Breast epithelium (tissue), 4 donors: ENCODE data around the gene LHCGR. TPM values are rescaled to one million over a fixed set of nuclear protein-coding genes. Genes with fewer than 3 reads are reported as not detected.

Source experiments
- DNase-seq, 2 donors: peaks; one replicate each; pipeline ENCODE4 v3.0.0-alpha.2; 2019; ENCODE audit warnings: low spot score in 2 of 2
- H3K27ac ChIP-seq, 2 donors: fragments of 200-600 bp; sonication (generic) in 1 of 2; one replicate each; pipeline ENCODE4 v1.5.1; 2016 to 2019; ENCODE audit warnings: mild to moderate bottlenecking in 1 of 2
- H3K27me3 ChIP-seq, 2 donors: fragments of 200-600 bp; sonication (generic) in 1 of 2; one replicate each; pipeline versions ENCODE4 v1.5.1 to v1.6.0; 2017 to 2019; ENCODE audit warnings: control low read depth in 1 of 2, mild to moderate bottlenecking in 1 of 2
- H3K36me3 ChIP-seq: fragments of 200-600 bp; one replicate; pipeline ENCODE4 v1.5.1; 2019
- H3K4me1 ChIP-seq, 2 donors: fragments of 200-600 bp; sonication (generic); one replicate each; pipeline ENCODE4 v1.5.1; 2016 to 2019; ENCODE audit warnings: control low read depth in 1 of 2
- H3K4me3 ChIP-seq, 3 donors: fragments of 200-600 bp; sonication (generic); 1 replicate in 2 of 3; 2 replicates in 1 of 3; pipeline ENCODE4 v1.5.1; 2016 to 2019; ENCODE audit warnings: mild to moderate bottlenecking in 3 of 3, moderate library complexity in 2 of 3
- H3K9me3 ChIP-seq, 2 donors: fragments of 200-600 bp; sonication (generic) in 1 of 2; one replicate each; pipeline ENCODE4 v1.5.1; 2016 to 2019; ENCODE audit warnings: control low read depth in 1 of 2
- POLR2A ChIP-seq: fragments of 450-650 bp; IDR thresholded peaks from one replicate; pipeline ENCODE4 v1.6.1; 2016; ENCODE audit warnings: antibody characterized with exemption, mild to moderate bottlenecking, moderate library complexity
- POLR2AphosphoS5 ChIP-seq, 3 donors: sonication (generic); formaldehyde crosslinking; IDR thresholded peaks; one replicate each; pipeline ENCODE4 v1.6.1; 2017; ENCODE audit warnings: antibody characterized with exemption in 3 of 3
- intact Hi-C: fragments of 100-400 bp; cut with DNase I; formaldehyde crosslinking; loops from one replicate; pipeline ENCODE4 v1.15.1; 2023; ENCODE audit warnings: low total_unique reads
- total RNA-seq, 3 donors: library from RNA; depleted of rRNA; stranded (reverse); fragments of >200 nt; gene quantifications; one replicate each; pipeline ENCODE4 v1.1.0, GENCODE V29; 2016
- TF ChIP-seq, protein P1 (sequence below), 3 donors: fragments of 450-650 bp; IDR thresholded peaks; one replicate each; pipeline ENCODE4 v1.5.1; 2016 to 2017; ENCODE audit warnings: antibody characterized with exemption in 3 of 3, mild to moderate bottlenecking in 3 of 3, moderate library complexity in 3 of 3

Gene LHCGR
- total RNA-seq, 3 donors from 2014 or later, result 0.29 to 0.66 (median 0.64) TPM

DNA sequence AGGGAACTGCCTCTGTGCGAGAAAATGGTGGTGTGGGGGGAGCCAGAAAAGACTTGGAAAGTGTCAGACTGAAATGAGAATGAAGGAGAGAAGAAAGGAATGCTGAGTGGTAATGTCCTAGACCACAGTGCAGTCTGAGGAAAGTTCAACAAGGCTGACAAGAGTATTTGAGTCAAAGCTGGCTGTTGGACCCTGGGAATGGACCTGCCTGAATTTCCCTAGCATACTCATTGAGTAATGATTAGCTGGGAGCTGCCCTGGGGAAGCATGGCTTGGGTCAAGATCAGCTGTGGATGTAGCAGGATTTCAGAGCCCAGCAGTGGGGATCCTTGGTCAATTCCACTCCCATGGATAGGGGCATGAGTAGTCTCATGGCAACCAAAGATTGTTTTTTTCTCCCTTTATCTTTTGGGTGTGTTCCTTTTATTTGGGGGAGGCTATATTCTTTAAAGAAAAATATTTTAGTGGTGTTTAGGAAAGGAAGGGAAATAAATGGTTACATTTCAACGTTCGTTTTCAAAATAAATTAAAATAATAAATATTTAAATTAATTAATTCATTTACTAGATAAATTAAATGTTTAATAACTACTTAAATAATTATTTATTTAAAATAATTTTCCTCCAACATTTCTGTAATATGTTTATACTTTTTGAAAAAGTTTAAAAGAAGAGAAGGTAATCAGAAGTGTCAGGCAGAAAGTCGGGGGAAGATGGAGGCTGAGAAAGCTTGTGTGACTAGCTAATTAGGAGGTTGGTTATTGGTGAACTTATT, 15.9 kb upstream of the LHCGR start:
- H3K4me3 ChIP-seq, result no peak overlapping the region
- no peak for TF ChIP-seq POLR2A
- TF ChIP-seq POLR2AphosphoS5 (IDR thresholded peaks at IDR 0.05), result no peak
- TF ChIP-seq, protein P1, sequence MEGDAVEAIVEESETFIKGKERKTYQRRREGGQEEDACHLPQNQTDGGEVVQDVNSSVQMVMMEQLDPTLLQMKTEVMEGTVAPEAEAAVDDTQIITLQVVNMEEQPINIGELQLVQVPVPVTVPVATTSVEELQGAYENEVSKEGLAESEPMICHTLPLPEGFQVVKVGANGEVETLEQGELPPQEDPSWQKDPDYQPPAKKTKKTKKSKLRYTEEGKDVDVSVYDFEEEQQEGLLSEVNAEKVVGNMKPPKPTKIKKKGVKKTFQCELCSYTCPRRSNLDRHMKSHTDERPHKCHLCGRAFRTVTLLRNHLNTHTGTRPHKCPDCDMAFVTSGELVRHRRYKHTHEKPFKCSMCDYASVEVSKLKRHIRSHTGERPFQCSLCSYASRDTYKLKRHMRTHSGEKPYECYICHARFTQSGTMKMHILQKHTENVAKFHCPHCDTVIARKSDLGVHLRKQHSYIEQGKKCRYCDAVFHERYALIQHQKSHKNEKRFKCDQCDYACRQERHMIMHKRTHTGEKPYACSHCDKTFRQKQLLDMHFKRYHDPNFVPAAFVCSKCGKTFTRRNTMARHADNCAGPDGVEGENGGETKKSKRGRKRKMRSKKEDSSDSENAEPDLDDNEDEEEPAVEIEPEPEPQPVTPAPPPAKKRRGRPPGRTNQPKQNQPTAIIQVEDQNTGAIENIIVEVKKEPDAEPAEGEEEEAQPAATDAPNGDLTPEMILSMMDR (IDR thresholded peaks at IDR 0.05), result no peak
- no peak for DNase-seq
- H3K4me1 ChIP-seq, result no peaks in the 10 kb centered on the region
- no peaks in the 10 kb centered on the region for H3K36me3 ChIP-seq
- H3K27ac ChIP-seq, result no peak overlapping the region
- H3K27me3 ChIP-seq, result no peaks in the 10 kb centered on the region
- intact Hi-C loops, result no loop called here
- peaks cover 0 to 3% of the 10 kb centered on the region in 2 donors for H3K9me3 ChIP-seq

DNA sequence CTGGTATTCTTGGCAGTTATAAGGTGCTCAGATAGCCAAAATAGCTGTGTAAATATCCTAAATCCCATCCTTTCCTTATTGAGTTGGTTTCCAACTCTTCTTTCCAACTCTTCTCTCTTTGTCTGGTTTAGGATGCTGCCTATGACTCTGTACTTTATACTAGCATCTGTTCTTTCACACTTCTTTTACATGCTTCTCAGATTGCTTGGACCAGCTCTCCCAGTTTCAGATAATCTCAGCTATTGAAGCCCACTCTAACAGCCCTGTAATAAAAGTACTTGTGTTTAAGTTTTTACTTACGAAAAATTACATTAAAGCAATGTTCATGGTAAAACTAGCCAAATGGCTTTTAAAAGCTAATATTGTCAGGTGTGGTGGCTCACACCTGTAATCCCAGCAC, 14.7 kb upstream of the LHCGR start:
- intact Hi-C loops, result no loop called here
- H3K4me1 ChIP-seq, result no peaks in the 10 kb centered on the region
- H3K36me3 ChIP-seq, result no peaks in the 10 kb centered on the region
- TF ChIP-seq, protein P1 (IDR thresholded peaks at IDR 0.05), result no peak
- TF ChIP-seq POLR2A (no peak), POLR2AphosphoS5 (IDR thresholded peaks at IDR 0.05) (no peak)
- DNase-seq, result no peak
- H3K27ac ChIP-seq, result no peak overlapping the region
- no peaks in the 10 kb centered on the region for H3K27me3 ChIP-seq
- no peak overlapping the region for H3K4me3 ChIP-seq
- peaks cover 0 to 3% of the 10 kb centered on the region in 2 donors for H3K9me3 ChIP-seq

GRCh38 chr2:48768669-48769068, 13.1 kb upstream of the LHCGR start:
- H3K4me1 ChIP-seq, result no peaks in the 10 kb centered on the region
- H3K27me3 ChIP-seq, result no peaks in the 10 kb centered on the region
- no peak for DNase-seq
- no peak overlapping the region for H3K4me3 ChIP-seq
- no peak overlapping the region for H3K27ac ChIP-seq
- intact Hi-C loops, result no loop called here
- no peaks in the 10 kb centered on the region for H3K36me3 ChIP-seq
- H3K9me3 ChIP-seq, result peaks cover 0 to 3% of the 10 kb centered on the region in 2 donors
- no peak for TF ChIP-seq POLR2A
- TF ChIP-seq, protein P1 (IDR thresholded peaks at IDR 0.05), result no peak
- TF ChIP-seq POLR2AphosphoS5 (IDR thresholded peaks at IDR 0.05), result no peak

DNA sequence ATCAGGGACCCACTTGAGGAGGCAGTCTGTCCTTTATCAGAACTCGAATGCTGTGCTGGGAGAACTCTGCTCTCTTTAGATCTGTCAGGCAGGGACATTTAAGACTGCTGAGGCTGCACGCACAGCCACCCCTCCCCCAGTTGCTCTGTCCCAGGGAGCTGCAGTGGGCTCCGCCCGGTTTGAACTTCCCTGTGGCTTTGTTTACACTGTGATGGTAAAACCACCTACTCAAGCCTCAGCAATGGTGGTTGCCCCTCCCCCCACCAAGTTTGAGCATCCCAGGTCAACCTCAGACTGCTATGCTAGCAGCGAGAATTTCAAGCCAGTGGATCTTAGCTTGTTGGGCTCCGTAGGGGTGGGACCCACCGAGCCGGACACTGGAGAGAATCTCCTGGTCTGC, 11.8 kb upstream of the LHCGR start:
- H3K4me1 ChIP-seq, result no peaks in the 10 kb centered on the region
- H3K9me3 ChIP-seq, result peaks cover 3 to 7% of the 10 kb centered on the region in 2 donors
- DNase-seq, result no peak
- TF ChIP-seq POLR2A, result no peak
- TF ChIP-seq, protein P1 (IDR thresholded peaks at IDR 0.05), result no peak
- no peak for TF ChIP-seq POLR2AphosphoS5 (IDR thresholded peaks at IDR 0.05)
- intact Hi-C loops, result no loop called here
- H3K27ac ChIP-seq, result no peak overlapping the region
- no peaks in the 10 kb centered on the region for H3K27me3 ChIP-seq
- H3K36me3 ChIP-seq, result no peaks in the 10 kb centered on the region
- no peak overlapping the region for H3K4me3 ChIP-seq

GRCh38 chr2:48760826-48761225, 5.3 kb upstream of the LHCGR start:
- no peak overlapping the region for H3K27ac ChIP-seq
- peaks cover 0 to 15% of the 10 kb centered on the region in 2 donors for H3K9me3 ChIP-seq
- DNase-seq, result no peak
- no peaks in the 10 kb centered on the region for H3K4me1 ChIP-seq
- no peaks in the 10 kb centered on the region for H3K36me3 ChIP-seq
- intact Hi-C loops, result no loop called here
- TF ChIP-seq POLR2A (no peak), POLR2AphosphoS5 (IDR thresholded peaks at IDR 0.05) (no peak)
- TF ChIP-seq, protein P1 (IDR thresholded peaks at IDR 0.05), result no peak
- H3K27me3 ChIP-seq, result peaks cover 0 to 4% of the 10 kb centered on the region in 2 donors
- H3K4me3 ChIP-seq, result no peak overlapping the region
